Measurements from ENCODE around the gene ACO2. TPM values are rescaled to one million over a fixed set of nuclear protein-coding genes. Genes with fewer than 3 reads are reported as not detected.
A peak's percentile ranks its signal among the peaks of the same experiment; 100 is the strongest.

ACO2 gene
- total and polyA plus RNA-seq, 10 of the 15 experiments (the other 5 are each of a cell fraction or from before 2014, with no cell fraction given), result 21.4 to 214 (median 88.5) TPM

GRCh38 chr22:41480397-41480735 lies 11.4 kb downstream of the ACO2 start (continued):
- TF ChIP-seq E2F8 (IDR thresholded peaks at IDR 0.05; ENCODE audit: low read depth, partially characterized antibody) (no peak), CBX5 (IDR thresholded peaks at IDR 0.05; ENCODE audit: low read depth) (no peak)
- TF ChIP-seq, protein P1, sequence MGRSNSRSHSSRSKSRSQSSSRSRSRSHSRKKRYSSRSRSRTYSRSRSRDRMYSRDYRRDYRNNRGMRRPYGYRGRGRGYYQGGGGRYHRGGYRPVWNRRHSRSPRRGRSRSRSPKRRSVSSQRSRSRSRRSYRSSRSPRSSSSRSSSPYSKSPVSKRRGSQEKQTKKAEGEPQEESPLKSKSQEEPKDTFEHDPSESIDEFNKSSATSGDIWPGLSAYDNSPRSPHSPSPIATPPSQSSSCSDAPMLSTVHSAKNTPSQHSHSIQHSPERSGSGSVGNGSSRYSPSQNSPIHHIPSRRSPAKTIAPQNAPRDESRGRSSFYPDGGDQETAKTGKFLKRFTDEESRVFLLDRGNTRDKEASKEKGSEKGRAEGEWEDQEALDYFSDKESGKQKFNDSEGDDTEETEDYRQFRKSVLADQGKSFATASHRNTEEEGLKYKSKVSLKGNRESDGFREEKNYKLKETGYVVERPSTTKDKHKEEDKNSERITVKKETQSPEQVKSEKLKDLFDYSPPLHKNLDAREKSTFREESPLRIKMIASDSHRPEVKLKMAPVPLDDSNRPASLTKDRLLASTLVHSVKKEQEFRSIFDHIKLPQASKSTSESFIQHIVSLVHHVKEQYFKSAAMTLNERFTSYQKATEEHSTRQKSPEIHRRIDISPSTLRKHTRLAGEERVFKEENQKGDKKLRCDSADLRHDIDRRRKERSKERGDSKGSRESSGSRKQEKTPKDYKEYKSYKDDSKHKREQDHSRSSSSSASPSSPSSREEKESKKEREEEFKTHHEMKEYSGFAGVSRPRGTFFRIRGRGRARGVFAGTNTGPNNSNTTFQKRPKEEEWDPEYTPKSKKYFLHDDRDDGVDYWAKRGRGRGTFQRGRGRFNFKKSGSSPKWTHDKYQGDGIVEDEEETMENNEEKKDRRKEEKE (IDR thresholded peaks at IDR 0.05), result no peak

DNA sequence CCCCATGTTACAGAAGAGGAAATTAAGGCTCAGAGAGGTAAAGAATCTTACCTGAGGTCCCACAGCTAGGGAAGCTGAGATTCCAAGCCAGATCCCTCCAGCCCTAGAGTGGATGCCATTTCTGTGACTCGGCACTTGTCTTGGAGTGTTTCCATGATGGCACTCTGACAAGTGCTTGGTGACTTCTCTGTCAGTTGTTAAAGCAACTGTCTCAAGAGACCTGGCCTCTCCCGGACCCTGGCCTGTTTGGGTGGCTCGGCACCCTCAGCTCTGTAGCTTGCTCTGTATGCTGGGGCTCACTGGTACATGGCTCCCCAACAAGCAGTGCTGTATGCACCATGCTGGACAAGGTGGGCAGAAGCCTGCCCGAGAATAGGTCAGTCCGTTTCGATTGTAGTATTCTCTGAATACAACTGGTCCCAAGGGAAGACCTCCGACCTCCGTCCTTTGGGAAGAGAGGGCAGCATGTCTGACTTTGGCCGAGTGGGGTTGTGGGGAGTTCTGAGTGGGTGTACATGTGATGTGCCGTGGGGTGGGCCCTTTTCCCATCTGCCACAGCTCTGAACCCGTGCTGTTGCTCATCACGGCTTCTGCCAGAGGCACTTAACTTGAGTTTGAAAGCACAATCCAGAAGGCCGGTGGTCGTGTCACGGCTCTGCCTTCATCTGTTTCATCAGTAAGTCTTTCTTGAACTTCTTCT lies 12.4 kb downstream of the ACO2 start:
- DNase-seq (ENCODE audit: low read depth, low spot score), result no peak
- Histone ChIP-seq H2AFZ (ENCODE audit: control insufficient read depth, low read depth, low read length) (no peak overlapping the region), H3K4me1 (ENCODE audit: control insufficient read depth, insufficient read depth, low read length) (peaks cover 57% of the 10 kb centered on the region), H3K9me3 (replicated peaks; ENCODE audit: control insufficient read depth, insufficient read depth, low read length) (no peaks in the 10 kb centered on the region), H3K36me3 (ENCODE audit: control insufficient read depth in 2 of 2, insufficient read depth in 2 of 2, low read length in 1 of 2) (peaks cover 0 to 6% of the 10 kb centered on the region in 2 experiments; a peak in 2 of 4 replicates), H3K4me3 (no peak overlapping the region), H4K20me1 (ENCODE audit: control insufficient read depth, insufficient read depth) (no peaks in the 10 kb centered on the region), H3K4me2 (ENCODE audit: control insufficient read depth, insufficient read depth) (no peak overlapping the region), H3K9ac (ENCODE audit: control insufficient read depth, insufficient read depth, low read length) (no peak overlapping the region), H3K27me3 (replicated peaks in 1 of 2; ENCODE audit: control insufficient read depth in 2 of 2, insufficient read depth in 2 of 2, low read length in 1 of 2) (no peaks in the 10 kb centered on the region), H3K79me2 (ENCODE audit: control insufficient read depth, insufficient read depth, low read length) (peaks cover 83% of the 10 kb centered on the region), H3K27ac (ENCODE audit: control insufficient read depth, insufficient read depth) (0 out of 2 replicates have a peak overlapping the region, but pooled peaks have one; percentile 23)
- TSS peak; percentile 25 for BruUV-seq (replicated peaks)
- no peak for ATAC-seq
- CTCF ChIA-PET, result interaction anchor here (0.6 to 1.9 kb wide), 4 partner anchors 10 to 81 kb away, joined by 4 to 6 read pairs (median 5); no protein-coding TSS in a partner anchor
- RAD21 ChIA-PET (ENCODE audit: unreplicated experiment), result interaction anchor here (1.1 to 2.6 kb wide), 3 partner anchors 10 to 78 kb away, joined by 3 to 13 read pairs (median 9); partner anchors contain the start of genes ACO2 and PHF5A
- no peak for FAIRE-seq
- POLR2A ChIA-PET, result interaction anchor here (1.9 to 9.0 kb wide), 3 partner anchors 10 to 34 kb away, joined by 5 to 122 read pairs (median 10); partner anchors contain the start of genes ACO2, PHF5A and TOB2
- TF ChIP-seq BHLHE40 (IDR thresholded peaks at IDR 0.05; ENCODE audit: borderline replicate concordance in 1 of 2, low read depth in 2 of 2, low read length in 1 of 2) (no peak), STAT1 (conservative IDR thresholded peaks at IDR 0.05) (no peak)
- in situ Hi-C loops (cut with MboI) (no loop called here), intact Hi-C loops (cut with micrococcal nuclease; ENCODE audit: unreplicated experiment) (no loop called here)
- WGBS (ENCODE audit: insufficient coverage, insufficient replicate concordance, low lambda C conversion rate, missing lambda C conversion rate), result 37% methylated on average over 15 of the region's 15 CpGs
- SMC1A ChIA-PET (ENCODE audit: uncharacterized antibody, unreplicated experiment), result interaction anchor here (1.0 to 6.5 kb wide), 6 partner anchors 11 to 72 kb away, joined by 3 to 59 read pairs (median 4); partner anchors contain the start of genes ACO2, PHF5A and TOB2

Data from GM12878 (cell line).